ENCODE data around the gene GDPD3. TPM values are rescaled to one million over a fixed set of nuclear protein-coding genes. Genes with fewer than 3 reads are reported as not detected.

Gene GDPD3
- total and polyA plus RNA-seq, 9 of the 15 experiments (the other 6 are each of a cell fraction or from before 2014, with no cell fraction given) = 0.47 to 3.9 (median 1.1) TPM

DNA sequence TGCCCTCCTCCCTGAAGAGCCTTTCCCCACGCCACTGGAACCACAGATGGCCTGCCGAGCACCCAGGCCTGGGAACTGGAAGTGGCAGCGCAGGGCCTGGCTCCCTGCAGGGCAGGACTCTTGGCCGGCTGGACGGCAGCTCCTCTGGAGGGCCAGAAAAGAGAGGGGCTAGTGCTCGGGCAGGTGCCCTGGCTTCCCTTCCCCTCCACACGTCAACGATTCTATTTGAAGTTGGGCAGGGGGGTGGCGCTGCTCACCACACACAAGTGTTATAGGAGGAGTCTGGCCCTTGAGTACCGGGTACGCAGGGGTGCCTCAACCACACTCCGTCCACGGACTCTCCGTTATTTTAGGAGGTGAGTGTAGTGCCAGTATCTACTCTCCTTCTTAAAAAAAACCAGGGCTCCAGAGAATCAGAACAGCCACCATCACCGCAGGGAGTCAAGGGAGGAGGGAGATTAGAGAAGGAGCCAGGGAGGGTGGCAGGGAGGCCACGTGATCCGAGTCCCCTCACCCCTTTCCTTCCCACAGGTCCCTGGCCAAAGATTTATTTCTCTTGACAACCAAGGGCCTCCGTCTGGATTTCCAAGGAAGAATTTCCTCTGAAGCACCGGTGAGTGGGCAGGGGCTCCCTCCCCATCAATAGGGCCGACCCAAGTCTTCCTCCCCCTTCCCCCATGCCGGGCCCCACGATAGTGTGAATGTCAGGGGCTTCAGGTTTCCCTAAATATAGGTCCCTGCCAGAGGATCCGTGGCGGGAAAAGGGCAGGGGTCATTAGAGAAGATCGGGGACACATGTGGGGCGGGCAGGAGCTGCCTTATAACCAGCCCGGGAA lies 49.2 kb downstream of the GDPD3 start (continued):
- TF ChIP-seq, protein P1, sequence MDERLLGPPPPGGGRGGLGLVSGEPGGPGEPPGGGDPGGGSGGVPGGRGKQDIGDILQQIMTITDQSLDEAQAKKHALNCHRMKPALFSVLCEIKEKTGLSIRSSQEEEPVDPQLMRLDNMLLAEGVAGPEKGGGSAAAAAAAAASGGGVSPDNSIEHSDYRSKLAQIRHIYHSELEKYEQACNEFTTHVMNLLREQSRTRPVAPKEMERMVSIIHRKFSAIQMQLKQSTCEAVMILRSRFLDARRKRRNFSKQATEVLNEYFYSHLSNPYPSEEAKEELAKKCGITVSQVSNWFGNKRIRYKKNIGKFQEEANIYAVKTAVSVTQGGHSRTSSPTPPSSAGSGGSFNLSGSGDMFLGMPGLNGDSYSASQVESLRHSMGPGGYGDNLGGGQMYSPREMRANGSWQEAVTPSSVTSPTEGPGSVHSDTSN (CRISPR knock-in tag; IDR thresholded peaks at IDR 0.05; ENCODE audit: low read depth) = no peak
- TF ChIP-seq, protein P1 (tag; conservative IDR thresholded peaks at IDR 0.05; ENCODE audit: low read depth) = peak; percentile 71
- TF ChIP-seq RBFOX2 (IDR thresholded peaks at IDR 0.05; ENCODE audit: low read depth, low read length) (0 out of 2 replicates have a peak, but pooled peaks have one; percentile 37), TBP (optimal IDR thresholded peaks at IDR 0.05; ENCODE audit: low read depth, low read length) (peak; percentile 44), L3MBTL2 (IDR thresholded peaks at IDR 0.05) (peak; percentile 68), ZEB2 (IDR thresholded peaks at IDR 0.05) (no peak), ZBTB8A (IDR thresholded peaks at IDR 0.05; ENCODE audit: partially characterized antibody) (no peak), CC2D1A (IDR thresholded peaks at IDR 0.05) (0 out of 2 replicates have a peak, but pooled peaks have one; percentile 12), NONO (IDR thresholded peaks at IDR 0.05; ENCODE audit: low read depth in 2 of 2, low read length in 1 of 2) (peak in 1 of 2 experiments; percentile 53; a peak in 1 of 4 replicates), OTX1 (CRISPR knock-in tag; IDR thresholded peaks at IDR 0.05) (no peak), CREM (IDR thresholded peaks at IDR 0.05; ENCODE audit: low read depth) (peak; percentile 52; the same call in 1 of the 2 replicates), MEIS2 (IDR thresholded peaks at IDR 0.05; ENCODE audit: partially characterized antibody) (peak; percentile 72), RFX5 (IDR thresholded peaks at IDR 0.05; ENCODE audit: low read depth, low read length) (no peak)
- TF ChIP-seq, protein P2, sequence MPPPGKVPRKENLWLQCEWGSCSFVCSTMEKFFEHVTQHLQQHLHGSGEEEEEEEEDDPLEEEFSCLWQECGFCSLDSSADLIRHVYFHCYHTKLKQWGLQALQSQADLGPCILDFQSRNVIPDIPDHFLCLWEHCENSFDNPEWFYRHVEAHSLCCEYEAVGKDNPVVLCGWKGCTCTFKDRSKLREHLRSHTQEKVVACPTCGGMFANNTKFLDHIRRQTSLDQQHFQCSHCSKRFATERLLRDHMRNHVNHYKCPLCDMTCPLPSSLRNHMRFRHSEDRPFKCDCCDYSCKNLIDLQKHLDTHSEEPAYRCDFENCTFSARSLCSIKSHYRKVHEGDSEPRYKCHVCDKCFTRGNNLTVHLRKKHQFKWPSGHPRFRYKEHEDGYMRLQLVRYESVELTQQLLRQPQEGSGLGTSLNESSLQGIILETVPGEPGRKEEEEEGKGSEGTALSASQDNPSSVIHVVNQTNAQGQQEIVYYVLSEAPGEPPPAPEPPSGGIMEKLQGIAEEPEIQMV (tag; conservative IDR thresholded peaks at IDR 0.05; ENCODE audit: low read depth) = no peak
- TF ChIP-seq, protein P3, sequence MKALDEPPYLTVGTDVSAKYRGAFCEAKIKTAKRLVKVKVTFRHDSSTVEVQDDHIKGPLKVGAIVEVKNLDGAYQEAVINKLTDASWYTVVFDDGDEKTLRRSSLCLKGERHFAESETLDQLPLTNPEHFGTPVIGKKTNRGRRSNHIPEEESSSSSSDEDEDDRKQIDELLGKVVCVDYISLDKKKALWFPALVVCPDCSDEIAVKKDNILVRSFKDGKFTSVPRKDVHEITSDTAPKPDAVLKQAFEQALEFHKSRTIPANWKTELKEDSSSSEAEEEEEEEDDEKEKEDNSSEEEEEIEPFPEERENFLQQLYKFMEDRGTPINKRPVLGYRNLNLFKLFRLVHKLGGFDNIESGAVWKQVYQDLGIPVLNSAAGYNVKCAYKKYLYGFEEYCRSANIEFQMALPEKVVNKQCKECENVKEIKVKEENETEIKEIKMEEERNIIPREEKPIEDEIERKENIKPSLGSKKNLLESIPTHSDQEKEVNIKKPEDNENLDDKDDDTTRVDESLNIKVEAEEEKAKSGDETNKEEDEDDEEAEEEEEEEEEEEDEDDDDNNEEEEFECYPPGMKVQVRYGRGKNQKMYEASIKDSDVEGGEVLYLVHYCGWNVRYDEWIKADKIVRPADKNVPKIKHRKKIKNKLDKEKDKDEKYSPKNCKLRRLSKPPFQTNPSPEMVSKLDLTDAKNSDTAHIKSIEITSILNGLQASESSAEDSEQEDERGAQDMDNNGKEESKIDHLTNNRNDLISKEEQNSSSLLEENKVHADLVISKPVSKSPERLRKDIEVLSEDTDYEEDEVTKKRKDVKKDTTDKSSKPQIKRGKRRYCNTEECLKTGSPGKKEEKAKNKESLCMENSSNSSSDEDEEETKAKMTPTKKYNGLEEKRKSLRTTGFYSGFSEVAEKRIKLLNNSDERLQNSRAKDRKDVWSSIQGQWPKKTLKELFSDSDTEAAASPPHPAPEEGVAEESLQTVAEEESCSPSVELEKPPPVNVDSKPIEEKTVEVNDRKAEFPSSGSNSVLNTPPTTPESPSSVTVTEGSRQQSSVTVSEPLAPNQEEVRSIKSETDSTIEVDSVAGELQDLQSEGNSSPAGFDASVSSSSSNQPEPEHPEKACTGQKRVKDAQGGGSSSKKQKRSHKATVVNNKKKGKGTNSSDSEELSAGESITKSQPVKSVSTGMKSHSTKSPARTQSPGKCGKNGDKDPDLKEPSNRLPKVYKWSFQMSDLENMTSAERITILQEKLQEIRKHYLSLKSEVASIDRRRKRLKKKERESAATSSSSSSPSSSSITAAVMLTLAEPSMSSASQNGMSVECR (CRISPR knock-in tag; IDR thresholded peaks at IDR 0.05) = no peak
- TF ChIP-seq, protein P4, sequence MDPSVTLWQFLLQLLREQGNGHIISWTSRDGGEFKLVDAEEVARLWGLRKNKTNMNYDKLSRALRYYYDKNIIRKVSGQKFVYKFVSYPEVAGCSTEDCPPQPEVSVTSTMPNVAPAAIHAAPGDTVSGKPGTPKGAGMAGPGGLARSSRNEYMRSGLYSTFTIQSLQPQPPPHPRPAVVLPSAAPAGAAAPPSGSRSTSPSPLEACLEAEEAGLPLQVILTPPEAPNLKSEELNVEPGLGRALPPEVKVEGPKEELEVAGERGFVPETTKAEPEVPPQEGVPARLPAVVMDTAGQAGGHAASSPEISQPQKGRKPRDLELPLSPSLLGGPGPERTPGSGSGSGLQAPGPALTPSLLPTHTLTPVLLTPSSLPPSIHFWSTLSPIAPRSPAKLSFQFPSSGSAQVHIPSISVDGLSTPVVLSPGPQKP (CRISPR knock-in tag; IDR thresholded peaks at IDR 0.05) = no peak

All from K562 (cell line).